ENCODE results near the gene TMEM208. TPM values are rescaled to one million over a fixed set of nuclear protein-coding genes. Genes with fewer than 3 reads are reported as not detected.

Gene TMEM208
- total and polyA plus RNA-seq, 4 donors: 22.1 to 196 (median 93.8) TPM

GRCh38 chr16:67263201-67263600, 36.3 kb downstream of the TMEM208 start:
- no peak for TF ChIP-seq CTCF (IDR thresholded peaks at IDR 0.05; ENCODE audit: control extremely low read depth, extremely low read depth)
- no peaks in the 10 kb centered on the region for H3K4me1 ChIP-seq (ENCODE audit: control insufficient read depth in 5 of 5, insufficient read depth in 5 of 5, low read length in 5 of 5)
- WGBS, 2 donors: 84 to 91% methylated on average over 3 of the region's 3 CpGs

GRCh38 chr16:67264277-67264676, 37.3 kb downstream of the TMEM208 start:
- ATAC-seq (ENCODE audit: insufficient read depth, low FRiP score): no peak
- no peak for TF ChIP-seq CTCF (IDR thresholded peaks at IDR 0.05; ENCODE audit: control extremely low read depth, extremely low read depth)
- H3K9me3 ChIP-seq (ENCODE audit: control insufficient read depth in 4 of 4, insufficient read depth in 3 of 4, low read length in 3 of 4): no peaks in the 10 kb centered on the region
- 81 to 87% methylated on average over 9 of the region's 9 CpGs for WGBS, 2 donors
- H3K9ac ChIP-seq (ENCODE audit: insufficient read depth in 1 of 2, low read length in 2 of 2): no peak overlapping the region
- H3K36me3 ChIP-seq (ENCODE audit: control insufficient read depth in 4 of 4, insufficient read depth in 4 of 4, low read length in 4 of 4): peaks cover 0 to 18% (median 5%) of the 10 kb centered on the region in 4 donors
- no peak overlapping the region for H3K27ac ChIP-seq (ENCODE audit: low read depth in 1 of 2, low read length in 1 of 2)
- peaks cover 0 to 2% (median 0%) of the 10 kb centered on the region in 5 donors for H3K4me1 ChIP-seq (ENCODE audit: control insufficient read depth in 5 of 5, insufficient read depth in 5 of 5, low read length in 5 of 5)
- peak in 1 of 3 donors; percentile 33 for DNase-seq
- no peak overlapping the region for H3K4me3 ChIP-seq
- no peaks in the 10 kb centered on the region for H3K27me3 ChIP-seq (ENCODE audit: control insufficient read depth in 3 of 3, insufficient read depth in 3 of 3, low read length in 2 of 3)

More at GRCh38 chr16:67263201-67263600, 36.3 kb downstream of the TMEM208 start:
- DNase-seq (no peak), ATAC-seq (ENCODE audit: insufficient read depth, low FRiP score) (no peak)
- Histone ChIP-seq H3K36me3 (ENCODE audit: control insufficient read depth in 4 of 4, insufficient read depth in 4 of 4, low read length in 4 of 4) (peaks cover 0 to 22% (median 5%) of the 10 kb centered on the region in 4 donors), H3K9me3 (ENCODE audit: control insufficient read depth in 4 of 4, insufficient read depth in 3 of 4, low read length in 3 of 4) (no peaks in the 10 kb centered on the region), H3K27me3 (ENCODE audit: control insufficient read depth in 3 of 3, insufficient read depth in 3 of 3, low read length in 2 of 3) (no peaks in the 10 kb centered on the region), H3K4me3 (no peak overlapping the region), H3K27ac (ENCODE audit: low read depth in 1 of 2, low read length in 1 of 2) (no peak overlapping the region), H3K9ac (ENCODE audit: insufficient read depth in 1 of 2, low read length in 2 of 2) (no peak overlapping the region)

GRCh38 chr16:67264866-67265265, 37.9 kb downstream of the TMEM208 start:
- DNase-seq (no peak), ATAC-seq (ENCODE audit: insufficient read depth, low FRiP score) (no peak)
- Histone ChIP-seq H3K36me3 (ENCODE audit: control insufficient read depth in 4 of 4, insufficient read depth in 4 of 4, low read length in 4 of 4) (peaks cover 0 to 18% (median 2%) of the 10 kb centered on the region in 4 donors), H3K9ac (ENCODE audit: insufficient read depth in 1 of 2, low read length in 2 of 2) (no peak overlapping the region), H3K27me3 (ENCODE audit: control insufficient read depth in 3 of 3, insufficient read depth in 3 of 3, low read length in 2 of 3) (no peaks in the 10 kb centered on the region), H3K27ac (ENCODE audit: low read depth in 1 of 2, low read length in 1 of 2) (no peak overlapping the region), H3K4me3 (no peak overlapping the region), H3K9me3 (ENCODE audit: control insufficient read depth in 4 of 4, insufficient read depth in 3 of 4, low read length in 3 of 4) (no peaks in the 10 kb centered on the region), H3K4me1 (ENCODE audit: control insufficient read depth in 5 of 5, insufficient read depth in 5 of 5, low read length in 5 of 5) (peaks cover 0 to 4% (median 0%) of the 10 kb centered on the region in 5 donors)
- no peak for TF ChIP-seq CTCF (IDR thresholded peaks at IDR 0.05; ENCODE audit: control extremely low read depth, extremely low read depth)
- 92 to 96% methylated on average over 5 of the region's 5 CpGs for WGBS, 2 donors

GRCh38 chr16:67265834-67266233, 38.9 kb downstream of the TMEM208 start:
- Histone ChIP-seq H3K4me3 (no peak overlapping the region), H3K27ac (ENCODE audit: low read depth in 1 of 2, low read length in 1 of 2) (no peak overlapping the region), H3K4me1 (ENCODE audit: control insufficient read depth in 5 of 5, insufficient read depth in 5 of 5, low read length in 5 of 5) (peaks cover 0 to 4% (median 0%) of the 10 kb centered on the region in 5 donors), H3K9me3 (ENCODE audit: control insufficient read depth in 4 of 4, insufficient read depth in 3 of 4, low read length in 3 of 4) (no peaks in the 10 kb centered on the region), H3K9ac (ENCODE audit: insufficient read depth in 1 of 2, low read length in 2 of 2) (no peak overlapping the region), H3K27me3 (ENCODE audit: control insufficient read depth in 3 of 3, insufficient read depth in 3 of 3, low read length in 2 of 3) (no peaks in the 10 kb centered on the region), H3K36me3 (ENCODE audit: control insufficient read depth in 4 of 4, insufficient read depth in 4 of 4, low read length in 4 of 4) (peaks cover 0 to 13% (median 2%) of the 10 kb centered on the region in 4 donors)
- ATAC-seq (ENCODE audit: insufficient read depth, low FRiP score) (no peak), DNase-seq (no peak)
- TF ChIP-seq CTCF (IDR thresholded peaks at IDR 0.05; ENCODE audit: control extremely low read depth, extremely low read depth): no peak
- WGBS, 2 donors: 63 to 72% methylated on average over 8 of the region's 8 CpGs

Data from lung (tissue), 12 donors.